ENCODE measurements around the gene OR8B3. TPM values are rescaled to one million over a fixed set of nuclear protein-coding genes. Genes with fewer than 3 reads are reported as not detected.
"Not testable (repeated sequence)": the region's sequence is repeated elsewhere in the genome, so short reads cannot be mapped to it uniquely, and the experiment has no call there.

OR8B3 gene
- total RNA-seq, result not detected
- long read RNA-seq, donor 1, result 0 reads
- long read RNA-seq, donor 2, result 0 reads

DNA sequence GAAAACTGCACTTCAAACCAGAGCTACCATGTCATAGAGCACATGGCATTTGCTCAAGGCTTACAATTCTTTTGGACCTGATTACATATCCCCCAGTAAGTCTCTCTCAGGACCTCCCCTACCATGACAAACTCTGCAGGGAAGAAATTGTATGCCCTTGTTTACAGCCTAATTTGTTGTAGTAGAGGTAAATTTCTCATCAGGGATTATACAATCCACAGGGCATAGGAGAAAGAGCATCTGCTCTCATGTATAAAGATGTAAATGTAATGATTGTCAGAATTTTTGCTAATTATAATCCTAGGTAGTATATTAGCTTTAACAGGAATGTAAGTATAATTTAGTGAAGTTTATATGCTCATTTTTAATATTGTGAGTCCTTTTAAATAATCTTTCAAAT lies at the start of gene OR8B3:
OR8B3 (minus strand) TSS at position 101 of the 400 bp plus-strand sequence. CDS start 1,673 bp downstream, outside the sequence.
- intact Hi-C loops (cut with DNase I), result no loop called here
- DNase-seq (ENCODE audit: low spot score), result no peak

DNA sequence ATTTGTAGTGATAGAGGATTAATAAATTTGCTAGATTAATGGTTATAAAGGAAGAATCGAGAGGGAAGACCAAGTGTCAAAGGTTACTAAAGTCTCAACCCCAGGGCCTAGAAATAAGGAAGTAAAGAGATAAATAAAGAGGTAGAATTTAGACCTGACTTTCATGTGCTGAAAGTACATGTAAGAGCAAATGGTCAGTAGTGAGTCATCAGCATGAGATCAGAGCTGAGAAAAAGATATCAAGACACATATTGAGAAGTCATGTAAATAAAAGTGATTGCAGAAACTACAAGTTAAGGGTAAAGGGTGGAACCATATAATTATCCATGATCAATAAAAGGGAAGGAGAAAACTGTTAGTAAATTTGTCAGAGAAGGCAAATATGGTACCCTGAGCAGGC lies 48.1 kb upstream of the OR8B3 start:
- intact Hi-C loops (cut with DNase I), result no loop called here
- DNase-seq (ENCODE audit: low spot score), result no peak

DNA sequence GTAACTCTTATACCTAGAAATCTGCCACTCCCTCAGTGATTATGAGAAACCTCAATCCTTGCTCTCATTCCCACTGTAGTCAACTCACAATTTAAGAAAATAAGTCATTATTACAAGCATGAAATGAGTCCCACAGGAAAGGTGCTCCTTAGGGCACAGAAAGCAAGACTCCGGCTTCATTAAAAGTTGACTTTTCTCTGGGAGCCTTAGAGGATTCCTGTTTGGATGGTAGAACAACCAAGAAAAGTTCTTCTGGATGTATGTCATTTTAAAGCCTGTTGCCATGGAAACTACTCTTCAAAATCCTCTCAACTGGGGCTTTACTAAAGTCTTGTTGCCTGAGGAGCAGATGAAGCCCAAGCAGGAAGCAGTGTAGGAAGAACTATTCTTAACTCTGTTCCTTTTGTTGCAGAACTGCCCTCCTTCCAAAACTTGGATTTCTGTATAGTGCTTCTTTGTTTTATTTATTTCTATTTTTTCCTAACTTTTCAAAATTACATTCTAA lies 46.9 kb upstream of the OR8B3 start, which contains the start of gene OR8B8:
OR8B8 (minus strand) TSS at position 51 of the 505 bp plus-strand sequence. CDS start 4,611 bp downstream, outside the sequence.
- DNase-seq (ENCODE audit: low spot score), result no peak
- intact Hi-C loops (cut with DNase I), result no loop called here

GRCh38 chr11:124442847-124443246 lies 44.0 kb upstream of the OR8B3 start:
- no peak for DNase-seq (ENCODE audit: low spot score)
- intact Hi-C loops (cut with DNase I), result no loop called here

- DNase-seq (ENCODE audit: low spot score), result no peak
- intact Hi-C loops (cut with DNase I), result no loop called here
These were observed 43.6 kb upstream of the OR8B3 start for GRCh38 chr11:124442442-124442841.

DNA sequence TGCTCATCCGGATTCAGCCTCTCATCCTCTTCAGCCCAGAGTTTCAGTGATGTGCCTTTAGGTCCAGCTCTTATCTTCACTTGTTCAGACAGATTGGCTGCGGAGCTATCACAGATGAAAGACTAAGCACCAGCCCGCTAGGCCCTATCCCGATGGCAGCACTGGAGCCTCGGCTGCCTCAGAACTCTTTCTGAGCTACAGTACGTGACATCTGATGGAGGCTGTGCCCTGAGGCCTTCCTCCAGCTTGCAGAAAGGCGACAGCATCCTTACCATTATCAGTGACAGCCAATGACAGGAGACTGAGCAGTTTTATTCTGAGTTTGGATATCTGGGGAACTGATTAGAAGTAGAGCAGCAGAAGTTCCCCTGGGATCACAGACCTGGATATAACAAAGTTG lies 42.7 kb upstream of the OR8B3 start:
- DNase-seq (ENCODE audit: low spot score), result no peak
- intact Hi-C loops (cut with DNase I), result no loop called here

- intact Hi-C loops (cut with DNase I), result no loop called here
- DNase-seq (ENCODE audit: low spot score), result no peak
These were observed 42.3 kb upstream of the OR8B3 start for GRCh38 chr11:124441081-124441480.

- intact Hi-C loops (cut with DNase I), result no loop called here
- no peak for DNase-seq (ENCODE audit: low spot score)
These were observed 41.8 kb upstream of the OR8B3 start for GRCh38 chr11:124440608-124441007.

- DNase-seq (ENCODE audit: low spot score), result no peak
- intact Hi-C loops (cut with DNase I), result no loop called here
These were observed 35.9 kb upstream of the OR8B3 start for GRCh38 chr11:124434699-124435098.

- intact Hi-C loops (cut with DNase I), result no loop called here
- DNase-seq (ENCODE audit: low spot score), result no peak
These were observed 30.8 kb upstream of the OR8B3 start for GRCh38 chr11:124429599-124429998.

DNA sequence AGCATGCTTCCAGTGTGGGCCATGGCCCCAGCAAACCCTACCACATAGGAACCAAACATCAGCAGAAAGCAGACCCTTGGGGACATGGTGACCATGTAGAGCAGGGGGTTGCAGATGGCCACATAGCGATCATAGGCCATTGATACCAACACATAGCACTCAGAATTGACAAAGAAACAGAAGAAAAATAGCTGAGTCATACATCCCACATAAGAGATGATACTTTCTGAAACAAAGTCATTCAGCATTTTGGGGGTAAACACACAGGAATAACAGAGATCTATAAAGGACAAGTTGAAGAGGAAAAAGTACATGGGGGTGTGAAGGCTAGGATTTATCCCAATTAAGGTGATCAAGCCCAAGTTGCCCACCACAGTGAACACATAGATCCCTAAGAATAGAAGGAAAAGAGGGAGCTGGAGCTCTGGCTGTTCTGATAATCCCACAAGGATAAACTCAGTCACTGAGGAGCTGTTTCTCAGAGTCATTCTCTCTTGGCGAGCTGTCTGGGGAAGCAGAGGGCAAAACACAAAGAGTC lies 25.6 kb upstream of the OR8B3 start, which contains the start of gene OR8B4:
OR8B4 (minus strand) TSS at position 488 of the 538 bp plus-strand sequence; CDS start at position 488, 0 bp downstream.
- DNase-seq (ENCODE audit: low spot score), result no peak
- intact Hi-C loops (cut with DNase I), result no loop called here

DNA sequence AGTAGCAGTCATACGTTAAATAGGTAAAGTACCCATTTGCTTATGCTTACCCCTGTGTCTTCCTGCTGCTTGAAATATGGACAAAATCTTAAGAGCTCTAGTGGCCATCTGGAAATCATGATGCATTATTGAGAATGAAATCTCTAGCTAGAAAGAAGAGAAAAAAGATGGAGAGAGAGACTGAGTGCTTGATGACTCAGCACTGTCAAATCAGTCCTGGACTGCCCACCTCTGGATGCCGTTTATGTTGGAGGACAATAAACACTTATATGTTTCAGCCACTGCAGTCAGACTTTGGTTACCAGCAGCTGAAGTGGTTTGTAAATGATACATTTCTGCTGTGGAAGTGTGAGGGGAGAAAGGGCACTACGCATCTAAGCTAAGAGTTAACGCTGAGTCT lies 22.2 kb upstream of the OR8B3 start:
- intact Hi-C loops (cut with DNase I), result no loop called here

GRCh38 chr11:124415356-124415923 lies 16.6 kb upstream of the OR8B3 start:
- DNase-seq (ENCODE audit: low spot score), result no peak
- intact Hi-C loops (cut with DNase I), result loop anchor here in 1 of 2 donors (10.0 kb wide), 1 partner anchor 169 kb away; no protein-coding TSS in a partner anchor

More for the DNA sequence above, 22.2 kb upstream of the OR8B3 start:
- no peak for DNase-seq (ENCODE audit: low spot score)

- DNase-seq (ENCODE audit: low spot score), result no peak
These were observed 11.1 kb upstream of the OR8B3 start for GRCh38 chr11:124409906-124410305.

GRCh38 chr11:124405581-124405980 lies 6.8 kb upstream of the OR8B3 start:
- DNase-seq (ENCODE audit: low spot score), result no peak
- intact Hi-C loops (cut with DNase I), result no loop called here

More at GRCh38 chr11:124409906-124410305, 11.1 kb upstream of the OR8B3 start:
- intact Hi-C loops (cut with DNase I), result loop anchor here in 1 of 2 donors (10.0 kb wide), 1 partner anchor 175 kb away; no protein-coding TSS in a partner anchor

GRCh38 chr11:124403186-124403585 lies 4.4 kb upstream of the OR8B3 start:
- DNase-seq (ENCODE audit: low spot score); intact Hi-C loops (cut with DNase I): not testable (repeated sequence)

- intact Hi-C loops (cut with DNase I), result no loop called here
- no peak for DNase-seq (ENCODE audit: low spot score)
These were observed 3.6 kb upstream of the OR8B3 start for GRCh38 chr11:124402326-124402922.

DNA sequence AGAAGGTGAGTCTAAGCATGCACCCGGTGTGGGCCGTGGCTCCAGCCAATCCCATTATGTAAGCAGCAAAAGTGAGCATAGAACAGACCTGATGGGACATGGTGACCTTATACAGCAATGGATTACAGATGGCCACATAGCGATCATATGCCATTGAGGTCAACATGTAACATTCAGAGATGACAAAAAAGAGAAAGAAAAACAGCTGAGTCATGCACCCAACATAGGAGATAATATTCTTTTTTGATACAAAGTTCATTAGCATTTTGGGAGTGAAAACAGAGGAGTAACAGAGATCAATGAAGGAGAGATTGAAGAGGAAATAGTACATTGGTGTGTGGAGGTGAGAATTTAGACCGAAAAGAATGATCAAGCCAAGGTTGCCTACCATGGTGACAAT lies 2.0 kb downstream of the OR8B3 start:
- intact Hi-C loops (cut with DNase I), result not testable (repeated sequence)

GRCh38 chr11:124394408-124394807 lies 4.4 kb downstream of the OR8B3 start:
- intact Hi-C loops (cut with DNase I), result no loop called here
- no peak for DNase-seq (ENCODE audit: low spot score)

More for the DNA sequence above, 2.0 kb downstream of the OR8B3 start:
- DNase-seq (ENCODE audit: low spot score), result not testable (repeated sequence)

GRCh38 chr11:124384399-124384798 lies 14.4 kb downstream of the OR8B3 start, which contains the start of gene OR8B2:
Gene OR8B2, minus strand, starts transcription at chr11:124384499. Its CDS starts 1,156 bp downstream, at chr11:124383343.
- intact Hi-C loops (cut with DNase I), result no loop called here
- no peak for DNase-seq (ENCODE audit: low spot score)
